Neural cell (in vitro differentiated cells): Measurements from ENCODE around the gene GSTM3.

Experiments
- EP300 ChIP-seq: fragments of 450-650 bp; conservative IDR thresholded peaks from 2 replicates; pipeline ENCODE4 v1.6.1; 2014; ENCODE audit warnings: antibody characterized with exemption, mild to moderate bottlenecking, moderate library complexity; ENCODE audit not compliant: poor library complexity, severe bottlenecking
- EZH2 ChIP-seq: fragments of 200-600, 300-800 bp; shearing (Covaris generic), sonication (generic); IDR thresholded peaks from 2 replicates; pipeline ENCODE4 v1.6.1; 2014; ENCODE audit warnings: antibody characterized with exemption, low read length, borderline replicate concordance, mild to moderate bottlenecking; ENCODE audit not compliant: insufficient read depth, poor library complexity, severe bottlenecking
- MXI1 ChIP-seq: fragments of 450-650 bp; conservative IDR thresholded peaks from 2 replicates; pipeline ENCODE4 v1.6.1; 2014; ENCODE audit warnings: antibody characterized with exemption, mild to moderate bottlenecking; ENCODE audit not compliant: poor library complexity, severe bottlenecking
- POLR2AphosphoS5 ChIP-seq: IDR thresholded peaks from 2 replicates; pipeline ENCODE4 v1.6.1; 2012
- RAD21 ChIP-seq: fragments of 450-650 bp; conservative IDR thresholded peaks from 2 replicates; pipeline ENCODE4 v1.6.1; 2014; ENCODE audit warnings: antibody characterized with exemption, mild to moderate bottlenecking, moderate library complexity
- SMC3 ChIP-seq: fragments of 450-650 bp; conservative IDR thresholded peaks from 2 replicates; pipeline ENCODE4 v1.6.1; 2014; ENCODE audit warnings: antibody characterized with exemption, mild to moderate bottlenecking, moderate library complexity; ENCODE audit not compliant: poor library complexity
- TAF1 ChIP-seq: IDR thresholded peaks from 2 replicates; pipeline ENCODE4 v1.6.1; 2012; ENCODE audit warnings: low read depth
- TF ChIP-seq, protein P1 (sequence below): IDR thresholded peaks from 2 replicates; pipeline ENCODE4 v1.6.1; 2012; ENCODE audit warnings: borderline replicate concordance
- TF ChIP-seq, protein P2 (sequence below): fragments of 450-650 bp; IDR thresholded peaks from 2 replicates; pipeline ENCODE4 v1.5.1; 2014; ENCODE audit warnings: antibody characterized with exemption, mild to moderate bottlenecking, moderate library complexity; ENCODE audit not compliant: poor library complexity, severe bottlenecking

DNA sequence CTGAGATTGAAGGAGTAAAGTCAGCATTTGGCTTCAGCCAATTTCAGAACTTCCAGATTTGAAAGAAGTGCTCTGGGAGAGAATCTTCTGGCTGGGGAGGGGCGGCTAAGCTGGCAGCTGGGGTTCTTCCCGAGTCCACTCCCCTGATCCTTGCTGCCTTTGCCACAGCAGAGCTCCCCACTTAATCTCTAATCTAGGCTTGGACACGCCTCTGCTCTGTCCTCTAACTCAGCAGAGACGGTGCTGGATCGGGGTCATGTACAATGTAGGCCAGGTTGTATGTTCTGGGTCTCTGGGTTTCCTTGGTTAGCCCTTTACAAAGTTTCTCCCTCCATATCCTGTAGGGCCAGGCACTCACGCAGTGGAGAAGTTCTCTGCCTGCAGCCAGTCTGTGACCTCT, 10.1 kb upstream of the GSTM3 start:
- TF ChIP-seq, protein P1, sequence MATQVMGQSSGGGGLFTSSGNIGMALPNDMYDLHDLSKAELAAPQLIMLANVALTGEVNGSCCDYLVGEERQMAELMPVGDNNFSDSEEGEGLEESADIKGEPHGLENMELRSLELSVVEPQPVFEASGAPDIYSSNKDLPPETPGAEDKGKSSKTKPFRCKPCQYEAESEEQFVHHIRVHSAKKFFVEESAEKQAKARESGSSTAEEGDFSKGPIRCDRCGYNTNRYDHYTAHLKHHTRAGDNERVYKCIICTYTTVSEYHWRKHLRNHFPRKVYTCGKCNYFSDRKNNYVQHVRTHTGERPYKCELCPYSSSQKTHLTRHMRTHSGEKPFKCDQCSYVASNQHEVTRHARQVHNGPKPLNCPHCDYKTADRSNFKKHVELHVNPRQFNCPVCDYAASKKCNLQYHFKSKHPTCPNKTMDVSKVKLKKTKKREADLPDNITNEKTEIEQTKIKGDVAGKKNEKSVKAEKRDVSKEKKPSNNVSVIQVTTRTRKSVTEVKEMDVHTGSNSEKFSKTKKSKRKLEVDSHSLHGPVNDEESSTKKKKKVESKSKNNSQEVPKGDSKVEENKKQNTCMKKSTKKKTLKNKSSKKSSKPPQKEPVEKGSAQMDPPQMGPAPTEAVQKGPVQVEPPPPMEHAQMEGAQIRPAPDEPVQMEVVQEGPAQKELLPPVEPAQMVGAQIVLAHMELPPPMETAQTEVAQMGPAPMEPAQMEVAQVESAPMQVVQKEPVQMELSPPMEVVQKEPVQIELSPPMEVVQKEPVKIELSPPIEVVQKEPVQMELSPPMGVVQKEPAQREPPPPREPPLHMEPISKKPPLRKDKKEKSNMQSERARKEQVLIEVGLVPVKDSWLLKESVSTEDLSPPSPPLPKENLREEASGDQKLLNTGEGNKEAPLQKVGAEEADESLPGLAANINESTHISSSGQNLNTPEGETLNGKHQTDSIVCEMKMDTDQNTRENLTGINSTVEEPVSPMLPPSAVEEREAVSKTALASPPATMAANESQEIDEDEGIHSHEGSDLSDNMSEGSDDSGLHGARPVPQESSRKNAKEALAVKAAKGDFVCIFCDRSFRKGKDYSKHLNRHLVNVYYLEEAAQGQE, result no peak
- TF ChIP-seq, protein P2, sequence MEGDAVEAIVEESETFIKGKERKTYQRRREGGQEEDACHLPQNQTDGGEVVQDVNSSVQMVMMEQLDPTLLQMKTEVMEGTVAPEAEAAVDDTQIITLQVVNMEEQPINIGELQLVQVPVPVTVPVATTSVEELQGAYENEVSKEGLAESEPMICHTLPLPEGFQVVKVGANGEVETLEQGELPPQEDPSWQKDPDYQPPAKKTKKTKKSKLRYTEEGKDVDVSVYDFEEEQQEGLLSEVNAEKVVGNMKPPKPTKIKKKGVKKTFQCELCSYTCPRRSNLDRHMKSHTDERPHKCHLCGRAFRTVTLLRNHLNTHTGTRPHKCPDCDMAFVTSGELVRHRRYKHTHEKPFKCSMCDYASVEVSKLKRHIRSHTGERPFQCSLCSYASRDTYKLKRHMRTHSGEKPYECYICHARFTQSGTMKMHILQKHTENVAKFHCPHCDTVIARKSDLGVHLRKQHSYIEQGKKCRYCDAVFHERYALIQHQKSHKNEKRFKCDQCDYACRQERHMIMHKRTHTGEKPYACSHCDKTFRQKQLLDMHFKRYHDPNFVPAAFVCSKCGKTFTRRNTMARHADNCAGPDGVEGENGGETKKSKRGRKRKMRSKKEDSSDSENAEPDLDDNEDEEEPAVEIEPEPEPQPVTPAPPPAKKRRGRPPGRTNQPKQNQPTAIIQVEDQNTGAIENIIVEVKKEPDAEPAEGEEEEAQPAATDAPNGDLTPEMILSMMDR, result no peak
- TF ChIP-seq EZH2 (no peak), RAD21 (no peak), EP300 (no peak), POLR2AphosphoS5 (no peak), MXI1 (no peak), TAF1 (no peak), SMC3 (no peak)
